H9 (cell line): ENCODE data around the gene CHCHD3. TPM values are rescaled to one million over a fixed set of nuclear protein-coding genes. Genes with fewer than 3 reads are reported as not detected.

ENCODE experiments used
- DNase-seq: peaks from one replicate; pipeline ENCODE4 v3.0.0-alpha.2; 2017
- H2AFZ ChIP-seq: one replicate; pipeline ENCODE4 v1.6.1; 2013; ENCODE audit warnings: mild to moderate bottlenecking, low read length, control low read depth, moderate library complexity
- H2AK5ac ChIP-seq: 2 replicates; pipeline ENCODE4 v1.6.1; 2013; ENCODE audit warnings: low read length, control low read depth, mixed read lengths; ENCODE audit not compliant: insufficient read length
- H2BK120ac ChIP-seq: one replicate; pipeline ENCODE4 v1.6.1; 2013; ENCODE audit warnings: low read depth, mild to moderate bottlenecking, low read length, control low read depth, inconsistent platforms; ENCODE audit not compliant: poor library complexity, severe bottlenecking
- H2BK12ac ChIP-seq: 2 replicates; pipeline ENCODE4 v1.6.1; 2013; ENCODE audit warnings: low read length, control low read depth, mixed read lengths, low read depth; ENCODE audit not compliant: insufficient read length
- H2BK15ac ChIP-seq: 2 replicates; pipeline ENCODE4 v1.6.1; 2013; ENCODE audit warnings: low read depth, low read length, control low read depth
- H2BK20ac ChIP-seq: one replicate; pipeline ENCODE4 v1.6.1; 2013; ENCODE audit warnings: low read depth, mild to moderate bottlenecking, low read length, control low read depth, inconsistent platforms; ENCODE audit not compliant: poor library complexity, severe bottlenecking
- H2BK5ac ChIP-seq: 2 replicates; pipeline ENCODE4 v1.6.1; 2013; ENCODE audit warnings: low read length, control low read depth, mixed read lengths; ENCODE audit not compliant: insufficient read length
- H3K14ac ChIP-seq: 2 replicates; pipeline ENCODE4 v1.6.1; 2013; ENCODE audit warnings: low read length, control low read depth; ENCODE audit not compliant: insufficient read depth
- H3K18ac ChIP-seq: 2 replicates; pipeline ENCODE4 v1.6.1; 2013; ENCODE audit warnings: low read depth, mild to moderate bottlenecking, mixed read lengths, low read length, control low read depth; ENCODE audit not compliant: insufficient read length
- H3K23ac ChIP-seq: 2 replicates; pipeline ENCODE4 v1.6.1; 2013; ENCODE audit warnings: low read length, control low read depth, mixed read lengths, low read depth; ENCODE audit not compliant: insufficient read length
- H3K23me2 ChIP-seq: 2 replicates; pipeline ENCODE4 v1.6.1; 2013; ENCODE audit warnings: low read depth, mild to moderate bottlenecking, mixed read lengths, low read length, control low read depth; ENCODE audit not compliant: insufficient read length, poor library complexity, severe bottlenecking
- H3K27ac ChIP-seq: 2 replicates; pipeline ENCODE4 v1.5.1; 2013; ENCODE audit warnings: low read length, control low read depth, mixed read lengths, low read depth; ENCODE audit not compliant: insufficient read length
- H3K27me3 ChIP-seq: 2 replicates; pipeline ENCODE4 v1.6.1; 2013; ENCODE audit warnings: low read length, control low read depth, inconsistent platforms; ENCODE audit not compliant: insufficient read depth
- H3K4ac ChIP-seq: 2 replicates; pipeline ENCODE4 v1.6.1; 2013; ENCODE audit warnings: low read depth, mild to moderate bottlenecking, control low read depth, inconsistent platforms, low read length, moderate library complexity
- H3K4me1 ChIP-seq: 2 replicates; pipeline ENCODE4 v1.6.1; 2013; ENCODE audit warnings: low read length, control low read depth, inconsistent platforms; ENCODE audit not compliant: insufficient read depth
- H3K4me2 ChIP-seq: 2 replicates; pipeline ENCODE4 v1.6.1; 2013; ENCODE audit warnings: low read length, control low read depth, mixed read lengths; ENCODE audit not compliant: insufficient read length, insufficient read depth
- H3K56ac ChIP-seq: 2 replicates; pipeline ENCODE4 v1.6.1; 2013; ENCODE audit warnings: low read depth, mild to moderate bottlenecking, mixed read lengths, low read length, control low read depth; ENCODE audit not compliant: insufficient read length
- H3K79me1 ChIP-seq: 2 replicates; pipeline ENCODE4 v1.6.1; 2013; ENCODE audit warnings: low read depth, mild to moderate bottlenecking, moderate library complexity, low read length, control low read depth, inconsistent platforms; ENCODE audit not compliant: insufficient read depth, poor library complexity, severe bottlenecking
- H3K79me2 ChIP-seq: 2 replicates; pipeline ENCODE4 v1.6.1; 2013; ENCODE audit warnings: low read length, control low read depth, inconsistent platforms; ENCODE audit not compliant: insufficient read depth
- H3K9ac ChIP-seq: 2 replicates; pipeline ENCODE4 v1.6.1; 2013; ENCODE audit warnings: low read length, control low read depth, mixed read lengths; ENCODE audit not compliant: insufficient read length; ENCODE audit errors: extremely low read depth
- H3K9me3 ChIP-seq: one replicate; pipeline ENCODE4 v1.6.1; 2013; ENCODE audit warnings: low read depth, low read length, inconsistent platforms; ENCODE audit not compliant: control insufficient read depth
- H3T11ph ChIP-seq: one replicate; pipeline ENCODE4 v1.6.1; 2013; ENCODE audit warnings: mild to moderate bottlenecking, low read length, control low read depth, inconsistent platforms
- H4K20me1 ChIP-seq: one replicate; pipeline ENCODE4 v1.6.1; 2013; ENCODE audit not compliant: control insufficient read depth, insufficient read length, insufficient read depth
- H4K5ac ChIP-seq: 2 replicates; pipeline ENCODE4 v1.6.1; 2013; ENCODE audit warnings: low read depth, mild to moderate bottlenecking, mixed read lengths, low read length, control low read depth; ENCODE audit not compliant: insufficient read length
- H4K8ac ChIP-seq: replicated peaks from 2 replicates; pipeline ENCODE4 v1.6.1; 2013; ENCODE audit warnings: low read length, control low read depth, mixed read lengths, low read depth; ENCODE audit not compliant: insufficient read length
- H4K91ac ChIP-seq: 2 replicates; pipeline ENCODE4 v1.6.1; 2013; ENCODE audit warnings: low read depth, mild to moderate bottlenecking, moderate library complexity, mixed read lengths, low read length, control low read depth; ENCODE audit not compliant: insufficient read length
- H3K27ac Mint-ChIP-seq, 3 experiments: 2 replicates in 2 of 3; 3 replicates in 1 of 3; pipeline ENCODE4 v1.8.0; 2020 to 2021; ENCODE audit warnings: mixed read lengths in 3 of 3, mild to moderate bottlenecking in 1 of 3, moderate library complexity in 1 of 3
- H3K27me3 Mint-ChIP-seq: 2 replicates; pipeline ENCODE4 v1.8.0; 2021; ENCODE audit warnings: low read depth, mild to moderate bottlenecking, moderate library complexity, mixed read lengths
- H3K36me3 Mint-ChIP-seq, 3 experiments: 2 replicates in 2 of 3; 3 replicates in 1 of 3; pipeline ENCODE4 v1.8.0; 2020 to 2021; ENCODE audit warnings: low read depth in 3 of 3, mixed read lengths in 3 of 3; ENCODE audit not compliant: insufficient read depth in 1 of 3
- H3K4me1 Mint-ChIP-seq, 2 experiments: 2 replicates each; pipeline ENCODE4 v1.8.0; 2020; ENCODE audit warnings: mixed read lengths in 2 of 2
- H3K4me3 Mint-ChIP-seq, 2 experiments: 2 replicates in 1 of 2; 3 replicates in 1 of 2; pipeline ENCODE4 v1.8.0; 2020 to 2021; ENCODE audit warnings: mild to moderate bottlenecking in 2 of 2, mixed read lengths in 2 of 2, moderate library complexity in 1 of 2
- H3K9me3 Mint-ChIP-seq, 2 experiments: 2 replicates in 1 of 2; 3 replicates in 1 of 2; pipeline ENCODE4 v1.8.0; 2020; ENCODE audit warnings: mild to moderate bottlenecking in 2 of 2, mixed read lengths in 2 of 2, moderate library complexity in 1 of 2
- CTCF ChIP-seq: fragments of 200-600 bp; sonication (generic); conservative IDR thresholded peaks from 3 replicates; pipeline ENCODE4 v1.8.0; 2021; ENCODE audit warnings: antibody characterized with exemption, mild to moderate bottlenecking
- WGBS: extraction: QIAGEN DNeasy Blood & Tissue Kit; methylation state at CpG from one replicate; pipeline ENCODE4 v1.1.7; 2013; ENCODE audit warnings: missing lambda C conversion rate, low lambda C conversion rate, mixed read lengths; ENCODE audit not compliant: insufficient read length; ENCODE audit errors: extremely low coverage; 5-methylcytosine and 5-hydroxymethylcytosine counted together
- total RNA-seq: library from RNA; stranded (reverse); gene quantifications from 2 replicates; pipeline ENCODE4 v1.2.1, GENCODE V29; 2021

CHCHD3 gene
- total RNA-seq, 1 experiment from 2014 or later, result 104 TPM

DNA sequence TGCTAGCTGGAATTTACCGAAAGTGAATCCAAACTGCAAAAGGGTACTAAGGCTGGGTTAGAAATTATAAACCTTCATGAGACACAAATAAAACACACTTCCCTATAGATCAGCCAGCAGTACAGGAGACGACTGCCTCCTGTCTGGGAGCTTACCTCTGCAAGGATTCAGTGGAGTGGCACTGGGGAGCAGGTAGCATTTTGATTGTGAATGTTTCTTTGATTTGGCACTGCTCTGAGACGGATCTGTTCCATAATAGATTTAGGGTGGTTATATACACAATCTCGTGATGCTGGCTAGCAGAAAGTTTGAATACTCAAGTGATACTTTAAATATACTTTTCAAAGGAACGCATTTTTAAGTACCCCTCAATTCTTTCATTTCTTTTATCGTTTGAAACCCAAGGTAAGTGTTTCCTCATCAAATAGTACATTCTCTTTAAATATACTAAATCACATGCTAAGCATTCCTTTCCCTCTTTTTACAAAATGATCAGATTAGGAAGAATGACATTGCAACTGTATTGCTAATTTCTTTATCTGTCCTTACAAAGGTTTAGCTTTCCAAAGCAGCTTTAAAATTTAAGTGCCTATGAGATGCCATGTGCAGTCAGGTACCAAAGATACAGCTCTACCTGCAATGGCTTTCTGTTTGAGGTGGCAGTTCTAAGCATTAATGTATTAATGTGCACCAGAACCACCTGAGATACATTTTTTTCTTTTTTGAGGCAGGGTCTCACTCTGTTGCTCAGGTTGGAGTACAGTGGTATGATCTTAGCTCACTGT, 20.6 kb upstream of the CHCHD3 start:
- no CpG with 5 or more reads among the region's 6 CpGs for WGBS
- no peaks in the 10 kb centered on the region for H3K79me2 ChIP-seq
- no peaks in the 10 kb centered on the region for H3K23me2 ChIP-seq
- no peak overlapping the region for H3K4me2 ChIP-seq
- no peaks in the 10 kb centered on the region for H4K20me1 ChIP-seq
- no peak overlapping the region for H2AK5ac ChIP-seq
- H4K8ac ChIP-seq, result no peak overlapping the region
- H3K4me3 Mint-ChIP-seq, result no peak overlapping the region
- no peaks in the 10 kb centered on the region for H3K4me1 ChIP-seq
- no peak overlapping the region for H3K56ac ChIP-seq
- DNase-seq, result no peak
- H3K14ac ChIP-seq, result no peak overlapping the region
- H3K4me1 Mint-ChIP-seq, result peaks cover 9 to 10% of the 10 kb centered on the region in 2 experiments; a peak in 3 of 4 replicates
- H3K79me1 ChIP-seq, result no peaks in the 10 kb centered on the region
- no peak overlapping the region for H3K23ac ChIP-seq
- no peak overlapping the region for H3K9ac ChIP-seq
- H3K4ac ChIP-seq, result no peak overlapping the region
- H2BK20ac ChIP-seq, result no peak overlapping the region
- no peak overlapping the region for H2BK12ac ChIP-seq
- H3K27ac ChIP-seq, result no peak overlapping the region
- no peaks in the 10 kb centered on the region for H3K36me3 Mint-ChIP-seq
- H2BK120ac ChIP-seq, result no peak overlapping the region
- H3K9me3 Mint-ChIP-seq, result no peaks in the 10 kb centered on the region
- no peak overlapping the region for H3K18ac ChIP-seq
- H2BK5ac ChIP-seq, result no peak overlapping the region
- H2BK15ac ChIP-seq, result no peak overlapping the region
- no peak overlapping the region for H4K91ac ChIP-seq
- H3T11ph ChIP-seq, result no peak overlapping the region
- H2AFZ ChIP-seq, result no peak overlapping the region
- H4K5ac ChIP-seq, result no peak overlapping the region
- H3K27ac Mint-ChIP-seq, result no peak overlapping the region
- H3K9me3 ChIP-seq, result no peaks in the 10 kb centered on the region
- no peaks in the 10 kb centered on the region for H3K27me3 ChIP-seq
- TF ChIP-seq CTCF, result no peak
- H3K27me3 Mint-ChIP-seq, result no peaks in the 10 kb centered on the region
